Stimulated activated CD4-positive, alpha-beta T cell treated with anti-CD3 and anti-CD28 coated beads, Interleukin-15, amount 100 ng/mL, for 1 hour (primary cell): ENCODE results near the gene CCDC160.
"Not testable (repeated sequence)": the region's sequence is repeated elsewhere in the genome, so short reads cannot be mapped to it uniquely, and the experiment has no call there.

ENCODE experiments used
- DNase-seq, 2 donors: peaks; one replicate each; pipeline ENCODE4 v3.0.0-alpha.2; 2020; ENCODE audit warnings: low read depth in 1 of 2, low spot score in 1 of 2

CCDC160 gene

DNA sequence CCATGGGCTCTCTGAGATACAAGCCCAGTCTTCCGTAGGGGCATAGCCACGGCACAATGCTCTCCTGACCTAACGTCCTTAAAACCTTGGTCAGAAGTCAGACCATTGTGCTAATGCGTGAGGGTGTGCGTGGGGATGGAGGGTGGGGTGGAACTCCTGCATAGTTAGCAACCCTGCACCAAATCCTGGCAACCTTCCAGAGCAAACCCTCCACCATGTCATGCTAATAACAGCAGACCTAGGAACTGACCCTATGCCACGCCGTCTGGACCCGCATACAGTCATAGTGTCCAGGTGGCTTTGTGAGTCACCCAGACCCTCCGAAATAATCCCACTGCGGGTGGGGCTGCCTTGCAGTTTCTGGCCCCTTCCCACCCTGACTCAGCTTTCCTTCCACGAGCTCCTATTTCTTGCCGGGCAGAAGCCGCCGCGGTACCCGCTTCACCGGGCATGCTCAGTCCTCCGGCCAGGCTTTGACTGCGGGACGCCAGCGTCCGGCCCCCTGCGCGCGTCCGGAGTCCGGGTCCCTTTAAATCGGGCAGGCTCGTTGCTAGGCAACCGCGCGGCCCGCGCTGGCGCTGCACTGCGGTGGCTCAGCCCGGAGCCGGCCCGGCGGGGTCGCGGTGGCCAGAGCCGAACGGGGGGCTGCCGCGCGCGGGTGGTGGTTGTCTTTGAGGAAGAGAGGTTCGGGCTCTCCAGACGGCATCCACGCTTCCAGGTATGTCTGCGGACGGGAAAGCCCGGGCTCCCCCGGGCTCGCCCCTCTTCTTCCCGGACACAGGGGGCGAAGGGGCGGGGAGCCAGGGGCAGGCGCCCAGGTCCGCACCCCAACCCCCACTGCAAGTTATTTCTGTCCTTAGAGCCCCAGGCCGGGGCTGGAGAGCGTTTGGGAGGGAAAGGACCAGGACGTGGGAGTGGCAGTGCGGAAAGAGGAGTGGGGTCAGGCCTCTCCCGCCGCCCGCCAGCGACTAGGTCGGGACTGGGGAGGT lies at the start of gene CCDC160:
TSS of gene CCDC160 (plus strand) at position 557 of the 989 bp plus-strand sequence. CDS start 7,619 bp downstream, outside the sequence.
- DNase-seq, result no peak

DNA sequence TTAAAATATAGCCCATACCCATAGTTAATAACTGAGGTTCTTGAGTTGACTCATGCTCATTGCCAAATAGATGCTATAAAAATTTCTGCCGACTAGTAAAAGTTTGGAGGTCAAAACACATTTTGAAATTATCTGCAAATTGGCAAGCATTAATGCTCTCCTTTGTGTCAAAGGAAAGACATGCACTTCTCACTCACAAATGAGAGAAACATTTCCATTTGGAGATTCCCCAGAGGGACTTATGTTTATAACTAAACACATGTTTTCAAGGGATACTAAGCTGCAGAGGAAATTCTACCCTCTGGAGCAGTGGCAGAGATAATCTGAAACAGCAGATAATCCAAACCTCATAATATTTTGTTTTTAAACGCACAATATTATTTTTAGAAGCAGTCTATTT lies 45.7 kb upstream of the CCDC160 start:
- DNase-seq, result no peak

DNA sequence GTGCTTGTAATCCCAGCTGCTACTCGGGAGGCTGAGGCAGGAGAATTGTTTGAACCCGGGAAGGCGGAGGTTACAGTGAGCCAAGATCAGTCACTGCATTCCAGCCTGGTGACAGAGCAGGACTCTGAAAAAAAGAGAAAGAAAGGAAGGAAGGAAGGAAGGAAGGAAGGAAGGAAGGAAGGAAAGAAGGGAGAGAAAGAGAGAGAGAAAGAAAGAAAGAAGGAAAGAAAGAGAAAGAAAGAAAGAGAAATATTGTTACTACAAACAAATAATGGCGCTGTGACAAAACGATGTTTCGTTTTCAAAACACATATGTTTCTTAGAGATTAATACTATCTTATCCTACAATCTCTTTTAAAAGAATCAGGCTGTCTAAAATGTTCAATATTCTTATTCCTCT lies 42.1 kb upstream of the CCDC160 start:
- DNase-seq, result no peak

DNA sequence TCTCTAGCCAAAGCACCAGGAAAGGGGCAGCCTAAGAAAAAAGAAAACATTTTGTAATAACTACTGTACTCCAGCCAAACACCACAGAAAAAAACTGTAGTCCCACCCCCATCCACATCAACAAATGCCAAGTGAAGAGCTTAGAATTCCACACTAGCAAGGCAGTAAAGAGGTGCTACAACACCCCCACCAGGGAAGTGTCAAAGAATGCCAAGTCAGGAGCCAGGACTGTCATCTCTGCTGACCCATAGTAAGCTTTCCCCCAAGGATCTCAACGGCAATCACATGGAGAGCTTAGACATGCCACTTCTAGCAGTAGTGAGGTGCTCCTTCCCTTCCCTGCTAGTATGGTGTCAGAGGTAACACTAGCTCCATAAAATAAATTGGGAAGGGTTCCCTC lies 34.4 kb upstream of the CCDC160 start:
- DNase-seq, result no peak

DNA sequence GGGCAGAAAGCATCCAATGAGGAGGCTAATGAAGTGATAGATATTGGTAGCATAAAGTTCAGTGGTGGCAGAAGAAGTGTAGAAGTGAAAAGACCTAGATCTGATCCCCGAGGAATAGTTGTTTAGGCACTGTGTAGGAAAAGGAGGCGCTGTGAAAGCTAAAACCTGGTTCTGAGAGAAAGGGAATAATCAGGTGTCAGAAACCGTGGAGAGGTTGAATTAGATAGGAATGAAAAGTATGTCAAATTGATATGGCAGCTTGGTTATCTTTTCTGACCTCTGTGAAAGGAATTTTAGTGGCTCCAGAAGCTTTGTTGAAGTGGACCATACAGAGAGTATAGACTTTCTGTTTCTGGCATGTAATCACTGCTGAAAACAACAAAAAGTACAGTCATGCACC lies 30.8 kb upstream of the CCDC160 start:
- DNase-seq, result no peak

DNA sequence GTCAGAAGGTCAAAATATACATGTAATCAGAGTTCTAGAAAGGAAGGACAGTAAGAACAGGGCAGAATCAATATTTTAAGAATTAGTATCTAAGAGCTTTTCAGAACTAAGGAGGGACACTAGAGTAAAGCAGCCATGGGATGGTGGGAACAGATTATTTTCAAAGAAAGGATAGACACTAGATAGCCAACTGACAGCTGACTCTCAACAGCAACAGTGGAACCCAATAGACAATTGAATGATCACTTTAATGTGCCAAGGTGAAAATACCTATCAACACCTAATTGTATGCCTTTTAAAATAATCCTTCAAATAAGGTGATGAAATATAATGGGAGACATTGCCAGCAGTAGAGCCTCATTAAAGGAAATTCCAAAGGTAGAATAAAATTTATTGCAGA lies 26.5 kb upstream of the CCDC160 start:
- DNase-seq, result no peak

DNA sequence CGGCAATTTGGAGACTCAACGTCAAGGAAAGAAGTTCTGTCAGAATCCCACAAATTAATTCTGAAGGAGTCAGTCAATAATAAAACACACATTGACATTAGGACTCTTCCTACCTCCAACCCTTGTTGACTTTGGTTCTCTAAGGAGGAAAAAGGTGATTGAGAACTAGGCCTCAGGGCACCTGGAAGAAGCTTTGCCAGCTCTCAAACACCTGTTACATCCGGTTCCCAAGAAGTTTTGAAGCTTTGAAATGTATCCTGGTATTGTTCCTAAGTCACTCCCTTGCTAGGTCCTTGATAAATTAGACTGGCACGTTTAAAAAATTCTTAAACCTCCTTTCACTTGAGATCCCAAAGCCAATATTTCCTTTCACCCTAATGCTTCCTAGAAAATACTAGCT lies 1.7 kb upstream of the CCDC160 start:
- no peak for DNase-seq

DNA sequence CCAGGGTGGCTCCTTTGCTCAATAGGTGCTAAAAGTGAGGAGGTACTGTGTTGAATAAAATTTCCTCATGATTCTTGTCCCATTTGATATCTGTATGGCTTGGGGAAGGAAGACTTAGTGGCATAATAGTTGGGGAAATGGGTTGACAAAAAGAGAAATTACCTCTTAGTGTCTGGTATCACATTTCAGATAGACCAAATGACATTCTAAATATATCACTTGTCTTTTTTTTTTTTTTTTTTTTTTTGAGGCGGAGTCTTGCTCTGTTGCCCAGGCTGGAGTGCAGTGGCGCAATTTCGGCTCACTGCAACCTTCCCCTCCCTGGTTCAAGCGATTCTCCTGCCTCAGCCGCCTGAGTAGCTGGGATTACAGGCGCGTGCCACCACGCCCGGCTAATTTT lies 1.2 kb downstream of the CCDC160 start:
- DNase-seq, result not testable (repeated sequence)

DNA sequence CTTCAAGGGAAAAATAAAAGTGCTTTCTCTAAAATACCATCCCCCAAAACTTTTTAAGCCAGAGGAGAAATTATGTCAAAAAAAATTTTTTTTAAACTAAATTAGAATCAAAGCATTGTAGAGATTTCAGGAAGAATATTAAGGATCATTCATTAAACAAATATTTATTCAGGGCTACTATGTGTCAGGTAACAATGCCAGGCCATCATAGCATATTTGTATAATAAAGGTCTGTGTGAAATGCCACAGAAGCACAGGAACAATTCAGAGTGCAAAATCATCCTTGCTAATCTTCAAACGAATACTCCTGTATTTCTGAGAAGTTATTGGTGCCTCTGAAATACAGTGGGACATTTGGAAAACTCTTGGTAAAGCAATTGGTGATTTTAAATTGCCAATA lies 2.0 kb downstream of the CCDC160 start:
- no peak for DNase-seq

DNA sequence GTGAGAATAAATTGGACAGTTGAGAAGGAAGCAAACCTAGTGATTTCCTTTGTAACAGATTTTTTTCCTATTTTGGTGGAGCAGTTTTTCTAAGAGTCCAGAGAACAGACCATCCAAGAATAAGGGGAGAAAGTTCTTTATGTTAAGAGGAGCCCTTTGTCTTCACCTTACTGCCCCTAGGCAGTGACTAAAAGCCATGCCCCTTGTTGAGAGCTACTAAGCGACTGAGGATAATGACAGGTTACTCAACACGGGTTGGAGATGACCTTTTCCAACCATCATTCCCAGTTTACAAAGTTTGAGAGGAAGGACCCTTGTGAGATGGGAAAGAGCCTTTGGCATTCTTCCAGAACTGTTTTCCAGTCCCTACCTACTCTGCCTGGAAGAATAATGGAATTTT lies 3.2 kb downstream of the CCDC160 start:
- no peak for DNase-seq

DNA sequence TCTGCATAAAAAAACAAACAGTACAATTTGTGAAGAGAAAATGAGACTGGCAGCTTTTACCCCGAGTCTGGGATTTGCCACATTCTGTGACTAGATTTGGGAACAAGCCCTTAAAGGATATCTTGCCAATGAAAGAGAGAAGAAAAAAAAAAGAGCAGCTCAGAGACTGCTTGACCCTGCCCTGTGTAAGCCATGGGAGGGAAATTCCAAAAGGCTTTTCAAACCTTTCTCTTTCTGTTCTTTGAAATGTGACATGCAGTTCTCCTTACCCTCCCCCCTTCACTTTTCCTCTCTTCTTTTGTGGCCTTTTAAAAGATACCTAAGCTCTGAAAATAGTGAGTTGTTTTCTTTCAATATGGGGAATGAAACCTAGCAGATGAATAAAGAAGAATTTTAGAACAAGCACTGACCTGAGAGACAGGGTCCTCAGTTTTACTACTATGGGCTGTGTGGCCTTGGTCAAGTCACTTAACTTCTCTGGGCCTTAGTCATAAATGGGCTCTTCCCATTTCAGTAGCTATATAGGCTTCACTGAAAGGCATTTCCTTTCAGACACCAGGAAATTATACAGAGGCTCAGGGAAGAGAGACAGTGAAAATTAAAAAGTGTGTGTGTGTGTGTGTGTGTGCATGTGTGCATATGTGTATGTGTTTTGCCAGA lies 5.1 kb downstream of the CCDC160 start:
- no peak for DNase-seq

DNA sequence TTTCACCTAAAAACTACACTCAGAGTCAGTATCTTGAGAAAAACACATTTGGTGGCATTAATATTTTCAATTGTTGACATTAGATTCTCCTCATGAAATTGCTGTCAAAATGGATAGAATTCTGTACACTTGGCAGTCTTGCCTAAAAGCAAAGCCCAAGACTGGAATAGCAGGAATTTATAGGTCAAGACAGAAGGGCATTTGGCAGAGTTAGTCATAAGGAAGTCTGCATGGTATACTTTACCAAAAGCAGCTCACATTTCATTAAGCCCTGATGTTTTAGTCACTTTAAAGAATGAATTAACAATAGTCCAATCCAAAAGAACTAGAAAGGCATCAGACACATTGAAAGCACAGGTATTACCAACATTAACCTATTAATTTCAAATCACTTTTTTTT lies 7.1 kb downstream of the CCDC160 start:
- DNase-seq, result no peak

DNA sequence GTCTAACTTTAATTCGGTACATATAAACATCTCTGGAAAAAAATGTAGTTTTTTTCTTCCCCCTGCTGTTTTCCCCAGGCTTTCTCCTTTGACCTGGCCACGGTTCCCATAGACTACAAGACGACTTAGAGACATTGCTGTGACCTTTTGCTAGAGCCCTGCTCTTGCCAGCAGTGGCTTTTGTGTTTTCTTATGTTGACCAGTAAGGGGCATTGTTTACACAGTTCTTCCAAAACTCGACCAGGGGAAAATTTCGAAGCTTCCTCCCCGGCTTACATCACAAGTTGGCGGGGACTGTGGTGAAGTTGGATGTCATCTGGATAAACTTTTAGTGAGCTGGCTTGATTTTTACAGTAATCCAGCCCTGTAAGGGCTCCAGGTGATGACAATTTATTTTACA lies 9.3 kb downstream of the CCDC160 start:
- DNase-seq, result no peak

DNA sequence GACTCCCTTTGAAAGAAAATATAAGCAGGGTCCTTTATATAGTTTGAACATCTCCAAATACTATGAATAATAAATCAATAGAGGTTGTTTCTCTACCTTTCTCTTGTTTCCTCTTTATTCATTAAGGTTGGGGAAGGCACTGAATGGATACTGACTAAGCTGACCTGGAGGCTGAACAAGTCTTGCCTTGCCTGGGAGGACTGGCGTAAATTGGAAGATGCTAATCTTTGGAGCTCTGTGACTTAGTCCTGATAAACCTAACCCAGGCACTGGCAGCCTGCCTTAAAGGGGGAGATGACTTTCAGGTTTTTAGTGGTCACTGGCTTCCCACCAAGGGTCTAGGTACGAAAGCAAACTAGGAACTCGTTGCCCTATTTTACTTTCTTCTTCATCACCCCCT lies 10.5 kb downstream of the CCDC160 start:
- DNase-seq, result no peak

DNA sequence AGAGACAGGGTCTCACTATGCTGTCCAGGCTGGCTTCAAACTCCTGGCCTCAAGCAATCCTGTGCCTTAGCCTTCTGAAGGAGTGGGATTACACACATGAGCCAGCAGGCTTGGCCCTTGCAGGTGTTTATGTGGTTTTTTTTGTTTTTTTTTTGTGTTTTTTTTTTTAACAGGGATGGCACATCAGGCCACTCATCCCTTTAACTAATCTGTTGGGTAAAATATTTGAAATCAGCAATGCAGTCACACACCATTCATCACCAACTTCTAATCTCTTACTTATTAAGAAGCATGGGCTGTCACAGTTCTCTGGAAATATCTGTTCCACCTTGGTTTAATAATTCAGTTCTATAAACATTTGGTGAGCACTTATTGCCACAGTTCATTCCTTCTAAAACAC lies 12.3 kb downstream of the CCDC160 start:
- DNase-seq, result no peak

DNA sequence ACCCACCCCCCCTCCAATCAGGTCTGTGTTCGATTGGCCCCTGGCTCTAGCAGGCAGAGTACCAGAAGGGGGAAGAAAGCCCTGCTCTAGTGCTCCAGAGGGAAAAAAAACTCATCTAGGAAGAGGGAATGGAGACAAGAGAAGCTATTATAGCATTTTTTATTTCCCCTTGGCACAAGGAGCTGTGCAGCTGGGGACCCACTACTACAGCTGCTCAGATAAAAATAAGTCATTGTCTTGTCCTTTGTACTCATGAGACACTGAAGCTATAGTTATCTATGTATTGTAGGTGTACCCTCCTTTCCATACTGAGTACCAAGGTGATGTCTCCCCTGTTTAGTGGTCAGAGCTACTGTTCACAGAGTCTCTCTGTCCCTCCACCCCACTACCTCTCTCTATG lies 14.3 kb downstream of the CCDC160 start:
- no peak for DNase-seq

DNA sequence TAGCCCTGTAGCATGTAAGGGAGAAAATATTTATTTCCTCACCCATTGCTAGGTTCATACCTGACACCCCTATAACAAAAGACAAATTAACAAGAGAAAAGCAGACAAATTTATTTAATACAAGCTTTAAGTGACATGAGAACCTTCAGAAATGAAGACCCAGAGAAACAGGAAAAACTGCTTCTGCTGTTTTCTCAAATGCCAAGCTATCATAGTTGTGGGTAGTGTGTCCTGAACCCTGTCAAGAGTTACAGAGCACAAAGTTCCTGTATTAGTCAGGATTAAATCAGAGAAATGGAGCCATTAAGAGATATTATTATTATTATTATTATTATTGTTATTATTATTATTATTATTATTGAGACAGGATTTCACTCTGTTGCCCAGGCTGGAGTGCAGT lies 17.5 kb downstream of the CCDC160 start:
- DNase-seq, result no peak

DNA sequence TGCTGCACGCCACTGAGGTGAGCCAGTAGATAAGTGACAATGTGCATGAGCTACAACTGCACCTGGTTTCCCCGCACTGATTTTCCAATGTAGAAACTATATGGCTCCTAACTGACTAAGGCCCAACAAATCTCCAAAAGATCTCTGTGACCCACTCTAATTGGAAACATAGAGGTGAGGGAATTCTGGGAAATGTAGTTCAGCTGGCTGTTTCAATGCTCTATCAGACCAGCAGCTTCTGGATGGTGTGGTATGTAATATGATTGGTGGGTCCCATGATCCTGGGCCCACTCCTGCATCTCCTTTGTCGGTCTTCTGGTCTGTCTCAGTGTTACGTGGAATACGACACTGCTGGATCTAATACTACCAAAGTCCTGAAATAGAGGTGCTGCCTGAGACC lies 18.6 kb downstream of the CCDC160 start:
- DNase-seq, result no peak

DNA sequence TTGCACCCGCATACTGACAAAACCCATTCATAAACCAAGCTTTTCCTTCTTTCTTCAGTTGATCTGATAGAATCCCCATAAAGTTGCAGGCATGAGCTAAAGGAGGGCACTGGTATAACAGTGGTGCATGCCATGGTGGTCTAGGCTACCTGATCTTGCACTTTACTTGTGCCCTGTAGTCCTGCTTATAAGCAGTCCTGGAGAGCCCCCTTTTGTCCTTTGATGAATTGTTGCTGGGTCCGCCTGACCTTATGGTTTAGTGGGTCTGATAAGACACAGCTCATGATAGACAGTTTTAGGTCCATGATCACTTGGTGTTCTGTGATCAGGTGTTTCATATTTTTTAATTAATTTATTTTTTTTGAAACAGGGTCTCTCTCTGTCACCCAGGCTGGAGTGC lies 19.7 kb downstream of the CCDC160 start:
- no peak for DNase-seq

DNA sequence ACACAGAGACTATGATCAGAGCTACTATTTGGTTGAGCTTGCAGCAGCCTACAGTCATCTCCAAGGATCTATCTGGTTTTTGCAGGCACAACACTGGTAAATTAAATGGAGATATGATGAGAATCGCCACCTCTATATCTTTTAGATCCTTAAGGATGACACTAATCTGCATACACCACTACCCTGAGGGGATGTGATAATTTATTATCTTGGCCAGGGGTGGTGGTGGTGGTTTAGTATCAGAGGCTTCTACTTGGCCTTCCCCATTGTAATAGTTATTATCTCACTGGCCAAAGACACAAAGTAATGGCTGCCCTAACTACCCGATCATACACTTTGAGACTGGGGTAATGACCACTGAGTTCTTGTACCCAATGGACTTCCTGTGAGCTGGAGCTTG lies 21.2 kb downstream of the CCDC160 start:
- DNase-seq, result no peak

DNA sequence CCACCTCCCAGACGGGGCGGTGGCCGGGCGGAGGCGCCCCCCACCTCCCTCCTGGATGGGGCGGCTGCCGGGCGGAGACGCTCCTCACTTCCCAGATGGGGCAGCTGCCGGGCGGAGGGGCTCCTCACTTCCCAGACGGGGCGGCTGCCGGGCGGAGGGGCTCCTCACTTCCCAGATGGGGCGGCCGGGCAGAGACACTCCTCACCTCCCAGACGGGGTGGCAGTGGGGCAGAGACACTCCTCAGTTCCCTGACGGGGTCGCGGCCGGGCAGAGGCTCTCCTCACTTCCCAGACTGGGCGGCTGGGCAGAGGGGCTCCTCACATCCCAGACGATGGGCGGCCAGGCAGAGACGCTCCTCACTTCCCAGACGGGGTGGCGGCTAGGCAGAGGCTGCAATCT lies 49.0 kb downstream of the CCDC160 start:
- DNase-seq, result not testable (repeated sequence)

DNA sequence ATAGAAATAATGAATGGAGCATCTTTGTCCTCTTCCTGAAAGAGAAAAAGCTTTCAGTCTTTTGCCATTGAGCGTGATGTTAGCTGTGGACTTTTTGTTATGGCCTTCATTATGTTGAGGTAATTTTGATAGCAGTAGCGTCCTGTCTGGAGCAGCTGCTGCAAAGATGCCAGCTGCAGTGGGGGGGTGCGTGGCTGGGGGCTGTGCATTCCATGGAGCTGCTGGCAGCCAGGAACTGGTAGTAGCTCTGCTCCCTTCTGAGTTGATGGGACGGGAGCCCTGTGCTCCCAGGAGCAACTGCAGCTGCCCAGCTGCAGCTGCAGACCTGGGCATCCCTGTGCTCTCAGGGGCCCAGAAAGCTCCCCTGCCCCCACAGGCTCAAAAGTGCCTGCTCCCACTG lies 50.4 kb downstream of the CCDC160 start:
- DNase-seq, result no peak

DNA sequence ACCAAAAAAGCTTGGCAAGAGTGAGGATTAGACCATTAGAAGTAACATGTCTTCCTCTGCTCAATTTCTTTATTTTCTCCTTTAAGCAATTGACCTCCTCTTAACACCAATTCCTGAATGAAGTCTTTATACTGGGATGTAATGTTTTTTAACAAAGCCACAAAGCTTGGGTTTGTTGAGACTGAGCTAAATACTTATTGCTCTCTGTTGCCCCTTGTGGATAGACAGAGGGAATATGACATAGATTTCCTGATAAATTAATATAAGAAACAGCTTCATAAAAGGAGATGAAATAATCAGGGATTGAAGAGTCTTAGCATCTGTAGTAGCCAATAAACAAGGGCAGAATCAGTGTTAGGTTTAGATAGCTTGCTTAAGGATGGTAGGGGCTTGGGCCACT lies 57.6 kb downstream of the CCDC160 start:
- no peak for DNase-seq
